Smooth muscle cell (in vitro differentiated cells): ENCODE data around the gene WWC2. TPM values are rescaled to one million over a fixed set of nuclear protein-coding genes. Genes with fewer than 3 reads are reported as not detected.

Experiments
- DNase-seq: peaks from one replicate; lab custom pipeline; 2025; ENCODE audit not compliant: unreplicated experiment; lab: John Stamatoyannopoulos, UW
- H2AFZ ChIP-seq: fragments of 200-600 bp; sonication (generic); 2 replicates; pipeline ENCODE4 v1.6.0; 2016; ENCODE audit warnings: antibody characterized with exemption, low read depth, mild to moderate bottlenecking
- H3F3A ChIP-seq: fragments of 200-600 bp; sonication (generic); 2 replicates; pipeline ENCODE4 v1.6.0; 2017; ENCODE audit warnings: antibody characterized with exemption, low read depth
- H3K27ac ChIP-seq: fragments of 200-600 bp; sonication (generic); 2 replicates; pipeline ENCODE4 v1.5.1; 2016; ENCODE audit warnings: low read depth, mild to moderate bottlenecking
- H3K27me3 ChIP-seq: fragments of 200-600 bp; sonication (generic); 2 replicates; pipeline ENCODE4 v1.6.1; 2016; ENCODE audit warnings: low read depth, mild to moderate bottlenecking
- H3K36me3 ChIP-seq: fragments of 200-600 bp; sonication (generic); 2 replicates; pipeline ENCODE4 v1.5.1; 2016; ENCODE audit warnings: low read depth
- H3K4me1 ChIP-seq: fragments of 200-600 bp; sonication (generic); 2 replicates; pipeline ENCODE4 v1.5.1; 2016; ENCODE audit warnings: low read depth
- H3K4me2 ChIP-seq: fragments of 200-600 bp; sonication (generic); 2 replicates; pipeline ENCODE4 v1.6.0; 2016; ENCODE audit warnings: mild to moderate bottlenecking
- H3K4me3 ChIP-seq: fragments of 200-600 bp; sonication (generic); 2 replicates; pipeline ENCODE4 v1.5.1; 2016; ENCODE audit warnings: mild to moderate bottlenecking
- H3K79me2 ChIP-seq: fragments of 200-600 bp; sonication (generic); 2 replicates; pipeline ENCODE4 v1.6.0; 2016; ENCODE audit warnings: low read depth, mild to moderate bottlenecking
- H3K9ac ChIP-seq: fragments of 200-600 bp; sonication (generic); 2 replicates; pipeline ENCODE4 v1.6.0; 2016; ENCODE audit warnings: low read depth
- H3K9me3 ChIP-seq: fragments of 200-600 bp; sonication (generic); replicated peaks from 2 replicates; pipeline ENCODE4 v1.5.1; 2016; ENCODE audit warnings: low read depth
- H4K20me1 ChIP-seq: fragments of 200-600 bp; sonication (generic); 2 replicates; pipeline ENCODE4 v1.6.0; 2016; ENCODE audit warnings: low read depth
- CTCF ChIP-seq: fragments of 200-600 bp; sonication (generic); IDR thresholded peaks from 2 replicates; pipeline ENCODE4 v1.5.1; 2017; ENCODE audit warnings: borderline replicate concordance, mild to moderate bottlenecking, antibody characterized with exemption; ENCODE audit not compliant: insufficient read depth, poor library complexity, severe bottlenecking
- WGBS: methylation state at CpG from one replicate; pipeline ENCODE4 v1.1.7; 2016; ENCODE audit warnings: low lambda C conversion rate; 5-methylcytosine and 5-hydroxymethylcytosine counted together
- polyA plus RNA-seq: library from polyadenylated mRNA; unstranded; fragments of >200 nt; fragmentation: Nextera tagmentation; extraction: Ambion mirVana; gene quantifications from 2 replicates; pipeline ENCODE4 v1.2.1, GENCODE V29; 2016
- total RNA-seq: library from RNA; depleted of rRNA; stranded (reverse); fragments of >200 nt; gene quantifications from 2 replicates; pipeline ENCODE4 v1.2.3, GENCODE V29; 2014

WWC2 gene
- total and polyA plus RNA-seq, 2 experiments from 2014 or later = 11.2 to 13.5 TPM

- Histone ChIP-seq H3K4me2 (peak overlapping the region; percentile 86), H2AFZ (peak overlapping the region; percentile 95), H3K4me1 (peaks cover 43% of the 10 kb centered on the region), H3K4me3 (peak overlapping the region; percentile 77), H3K9me3 (no peaks in the 10 kb centered on the region), H3F3A (peaks cover 6% of the 10 kb centered on the region), H4K20me1 (peaks cover 28% of the 10 kb centered on the region), H3K36me3 (no peaks in the 10 kb centered on the region), H3K27me3 (no peaks in the 10 kb centered on the region), H3K27ac (peak overlapping the region; percentile 92), H3K79me2 (peaks cover 29% of the 10 kb centered on the region), H3K9ac (peak overlapping the region; percentile 94)
- 17% methylated on average over 43 of the region's 43 CpGs for WGBS
- DNase-seq = peak; percentile 41
- no peak for TF ChIP-seq CTCF
Measured at GRCh38 chr4:183097231-183098018, 1.6 kb upstream of the WWC2 start.

- peak overlapping the region; percentile 86 for H3K4me2 ChIP-seq
- H3K36me3 ChIP-seq = no peaks in the 10 kb centered on the region
- H3K4me3 ChIP-seq = peak overlapping the region; percentile 77
- peak overlapping the region; percentile 92 for H3K27ac ChIP-seq
- H3K9ac ChIP-seq = peak overlapping the region; percentile 94
- peaks cover 6% of the 10 kb centered on the region for H3F3A ChIP-seq
- WGBS = 2% methylated on average over 41 of the region's 79 CpGs
- H3K4me1 ChIP-seq = peaks cover 44% of the 10 kb centered on the region
- TF ChIP-seq CTCF = no peak
- H4K20me1 ChIP-seq = peaks cover 35% of the 10 kb centered on the region
- no peaks in the 10 kb centered on the region for H3K9me3 ChIP-seq
- peak; percentile 59 for DNase-seq
- H3K79me2 ChIP-seq = peaks cover 36% of the 10 kb centered on the region
- no peaks in the 10 kb centered on the region for H3K27me3 ChIP-seq
- peak overlapping the region; percentile 95 for H2AFZ ChIP-seq
Measured at GRCh38 chr4:183098019-183098722, 886 bp upstream of the WWC2 start.

- no peak for TF ChIP-seq CTCF
- peaks cover 44% of the 10 kb centered on the region for H3K4me1 ChIP-seq
- peak overlapping the region; percentile 94 for H3K9ac ChIP-seq
- H3K79me2 ChIP-seq = peaks cover 52% of the 10 kb centered on the region
- peaks cover 50% of the 10 kb centered on the region for H4K20me1 ChIP-seq
- DNase-seq = peak; percentile 25
- peak overlapping the region; percentile 92 for H3K27ac ChIP-seq
- H3K4me3 ChIP-seq = peak overlapping the region; percentile 77
- WGBS = under 1% methylated on average over 41 of the region's 73 CpGs
- no peaks in the 10 kb centered on the region for H3K27me3 ChIP-seq
- no peaks in the 10 kb centered on the region for H3K9me3 ChIP-seq
- peaks cover 6% of the 10 kb centered on the region for H3F3A ChIP-seq
- peak overlapping the region; percentile 14 for H2AFZ ChIP-seq
- H3K36me3 ChIP-seq = no peaks in the 10 kb centered on the region
- H3K4me2 ChIP-seq = peak overlapping the region; percentile 86
Measured at GRCh38 chr4:183099537-183100297, 660 bp downstream of the WWC2 start.
